Coronary artery (tissue), 2 donors: ENCODE measurements around the gene MROH2A.
A peak's percentile ranks its signal among the peaks of the same experiment; 100 is the strongest.

Experiments
- DNase-seq: peaks from one replicate; pipeline ENCODE4 v3.0.0-alpha.2; 2017; ENCODE audit warnings: low spot score
- H3K27ac ChIP-seq, 2 donors: fragments of 200-600 bp; sonication (generic); one replicate each; pipeline ENCODE4 v1.5.1; 2016 to 2019
- H3K4me3 ChIP-seq: fragments of 200-600 bp; sonication (generic); 2 replicates; pipeline ENCODE4 v1.5.1; 2016; ENCODE audit warnings: mild to moderate bottlenecking, moderate library complexity
- TF ChIP-seq, protein P1 (sequence below): fragments of 200-600 bp; sonication (generic); IDR thresholded peaks from one replicate; pipeline ENCODE4 v1.5.1; 2019; ENCODE audit warnings: antibody characterized with exemption

Gene MROH2A

GRCh38 chr2:233810385-233810784, 32.3 kb downstream of the MROH2A start:
- TF ChIP-seq, protein P1, sequence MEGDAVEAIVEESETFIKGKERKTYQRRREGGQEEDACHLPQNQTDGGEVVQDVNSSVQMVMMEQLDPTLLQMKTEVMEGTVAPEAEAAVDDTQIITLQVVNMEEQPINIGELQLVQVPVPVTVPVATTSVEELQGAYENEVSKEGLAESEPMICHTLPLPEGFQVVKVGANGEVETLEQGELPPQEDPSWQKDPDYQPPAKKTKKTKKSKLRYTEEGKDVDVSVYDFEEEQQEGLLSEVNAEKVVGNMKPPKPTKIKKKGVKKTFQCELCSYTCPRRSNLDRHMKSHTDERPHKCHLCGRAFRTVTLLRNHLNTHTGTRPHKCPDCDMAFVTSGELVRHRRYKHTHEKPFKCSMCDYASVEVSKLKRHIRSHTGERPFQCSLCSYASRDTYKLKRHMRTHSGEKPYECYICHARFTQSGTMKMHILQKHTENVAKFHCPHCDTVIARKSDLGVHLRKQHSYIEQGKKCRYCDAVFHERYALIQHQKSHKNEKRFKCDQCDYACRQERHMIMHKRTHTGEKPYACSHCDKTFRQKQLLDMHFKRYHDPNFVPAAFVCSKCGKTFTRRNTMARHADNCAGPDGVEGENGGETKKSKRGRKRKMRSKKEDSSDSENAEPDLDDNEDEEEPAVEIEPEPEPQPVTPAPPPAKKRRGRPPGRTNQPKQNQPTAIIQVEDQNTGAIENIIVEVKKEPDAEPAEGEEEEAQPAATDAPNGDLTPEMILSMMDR: no peak
- DNase-seq: no peak
- Histone ChIP-seq H3K27ac (no peak overlapping the region), H3K4me3 (no peak overlapping the region)

GRCh38 chr2:233811087-233811486, 33.0 kb downstream of the MROH2A start:
- TF ChIP-seq, protein P1: no peak
- no peak for DNase-seq
- no peak overlapping the region for H3K27ac ChIP-seq
- no peak overlapping the region for H3K4me3 ChIP-seq

DNA sequence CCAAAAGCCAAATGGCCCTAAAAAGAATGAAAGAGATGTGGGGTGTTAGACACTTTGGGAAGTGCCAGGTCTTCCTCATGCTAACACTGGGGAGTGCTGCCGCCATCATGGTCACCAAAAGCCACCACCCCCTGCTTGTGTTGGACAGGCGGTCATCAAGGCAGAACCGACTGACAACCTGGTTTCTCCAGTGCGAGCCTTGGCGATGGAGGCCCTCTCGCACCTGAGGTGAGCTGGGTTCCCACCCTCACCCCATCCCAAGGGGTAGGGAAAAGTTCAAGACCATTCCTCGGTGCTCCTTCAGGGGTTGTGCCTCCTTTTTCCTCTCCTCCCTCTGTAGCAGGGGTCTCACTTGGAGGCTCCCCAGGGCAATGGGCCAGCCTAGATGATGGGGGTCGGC, 33.6 kb downstream of the MROH2A start:
- Histone ChIP-seq H3K27ac (no peak overlapping the region), H3K4me3 (no peak overlapping the region)
- TF ChIP-seq, protein P1: no peak
- DNase-seq: peak; percentile 41

GRCh38 chr2:233813236-233814055, 35.3 kb downstream of the MROH2A start:
- peak; percentile 43 for DNase-seq
- TF ChIP-seq, protein P1: no peak
- H3K27ac ChIP-seq: no peak overlapping the region
- H3K4me3 ChIP-seq: no peak overlapping the region

DNA sequence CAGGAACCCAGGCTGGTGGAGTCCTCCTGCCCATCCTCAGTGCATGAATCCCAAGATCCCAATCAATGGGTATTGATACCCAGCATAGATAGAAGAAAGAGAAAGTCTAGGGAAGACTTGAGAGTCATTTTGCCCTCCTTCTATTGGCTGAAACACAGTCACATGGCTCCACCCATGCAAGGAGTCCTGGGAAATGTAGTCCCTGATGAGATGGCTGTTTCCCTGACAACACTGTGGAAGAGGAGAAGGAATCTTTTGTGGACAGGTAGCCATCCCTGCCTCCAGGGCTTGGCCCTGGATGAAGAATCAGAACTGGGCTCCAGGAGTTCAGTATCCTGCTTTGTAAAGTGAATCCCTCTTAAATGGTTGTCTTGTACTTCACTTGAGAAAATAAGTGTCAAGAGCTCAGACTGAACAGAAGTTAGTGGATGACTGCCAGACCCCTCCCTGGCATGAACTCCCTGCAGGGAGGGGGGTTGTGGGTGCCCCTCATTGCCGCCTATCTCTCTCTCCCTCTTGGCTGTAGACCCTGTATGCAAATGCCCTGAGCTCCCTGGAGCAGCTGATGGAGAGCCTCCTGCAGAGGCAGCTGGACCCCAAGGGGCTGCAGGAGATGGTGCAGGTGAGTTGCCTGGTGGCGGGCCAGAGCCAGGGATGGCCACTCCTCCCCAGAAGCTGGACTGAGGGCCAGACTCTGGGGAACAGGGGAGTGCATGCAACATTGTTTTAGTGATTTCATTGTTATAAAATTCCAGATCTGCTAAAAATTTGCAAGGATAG, 36.1 kb downstream of the MROH2A start:
- H3K27ac ChIP-seq: no peak overlapping the region
- TF ChIP-seq, protein P1: no peak
- peak; percentile 43 for DNase-seq
- H3K4me3 ChIP-seq: no peak overlapping the region

GRCh38 chr2:233815861-233816260, 37.7 kb downstream of the MROH2A start:
- TF ChIP-seq, protein P1: no peak
- Histone ChIP-seq H3K4me3 (no peak overlapping the region), H3K27ac (no peak overlapping the region)
- no peak for DNase-seq
